K562 (cell line): ENCODE measurements around the gene ATP6V1A. TPM values are rescaled to one million over a fixed set of nuclear protein-coding genes. Genes with fewer than 3 reads are reported as not detected.

Experiments
- BRD9 ChIP-seq: fragments of 450-650 bp; IDR thresholded peaks from 2 replicates; pipeline ENCODE4 v1.6.1; 2018; ENCODE audit warnings: low read depth; ENCODE audit not compliant: partially characterized antibody
- GABPB2 ChIP-seq: fragments of 250-450 bp; sonication (Bioruptor Pico); conservative IDR thresholded peaks from 2 replicates; pipeline ENCODE4 v1.5.1; 2021; ENCODE audit warnings: mild to moderate bottlenecking
- GATAD2B ChIP-seq: fragments of 450-650 bp; IDR thresholded peaks from 2 replicates; pipeline ENCODE4 v1.6.1; 2017; ENCODE audit warnings: mild to moderate bottlenecking, borderline replicate concordance
- GTF3C2 ChIP-seq: IDR thresholded peaks from 3 replicates; pipeline ENCODE4 v1.6.1; 2011; ENCODE audit warnings: borderline replicate concordance, mild to moderate bottlenecking, moderate library complexity; ENCODE audit not compliant: insufficient read length; ENCODE audit errors: extremely low read depth
- NBN ChIP-seq: fragments of 450-650 bp; IDR thresholded peaks from 2 replicates; pipeline ENCODE4 v1.6.1; 2016; ENCODE audit warnings: low read depth, mild to moderate bottlenecking
- NFXL1 ChIP-seq: fragments of 450-650 bp; formaldehyde crosslinking; IDR thresholded peaks from 2 replicates; pipeline ENCODE4 v1.4.0; 2021; ENCODE audit warnings: mild to moderate bottlenecking
- NR2C2 ChIP-seq, 2 experiments: fragments of 200-800 bp in 1 of 2; sonication (Bioruptor generic) in 1 of 2; sonication (generic) in 1 of 2; formaldehyde crosslinking in 1 of 2; IDR thresholded peaks; 2 replicates each; pipeline versions ENCODE4 v1.6.1 to v1.8.0; 2016 to 2022; ENCODE audit warnings: mild to moderate bottlenecking in 1 of 2, missing compliant biosample characterization in 1 of 2, missing genetic modification characterization in 1 of 2, missing genetic modification reagents in 1 of 2
- PBX2 ChIP-seq, 2 experiments: IDR thresholded peaks in 1 of 2; conservative IDR thresholded peaks in 1 of 2; 2 replicates each; pipeline ENCODE4 v1.6.1; 2016; ENCODE audit warnings: low read depth in 2 of 2, mild to moderate bottlenecking in 1 of 2, missing compliant biosample characterization in 1 of 2, missing genetic modification characterization in 1 of 2, moderate library complexity in 1 of 2
- PTRF ChIP-seq: fragments of 450-650 bp; IDR thresholded peaks from 2 replicates; pipeline ENCODE4 v1.6.1; 2016; ENCODE audit warnings: mild to moderate bottlenecking, missing genetic modification characterization, missing compliant biosample characterization
- TEAD1 ChIP-seq, 2 experiments: fragments of 450-650 bp in 1 of 2; sonication (generic) in 1 of 2; formaldehyde crosslinking; IDR thresholded peaks; 2 replicates each; pipeline versions ENCODE4 v1.4.0 to v1.8.0; 2020 to 2022; ENCODE audit warnings: mild to moderate bottlenecking in 2 of 2, missing genetic modification reagents in 1 of 2
- XRCC3 ChIP-seq: fragments of 450-650 bp; IDR thresholded peaks from 2 replicates; pipeline ENCODE4 v1.6.1; 2017; ENCODE audit warnings: mild to moderate bottlenecking, moderate library complexity
- ZNF140 ChIP-seq: fragments of 250-450 bp; sonication (Bioruptor Pico); IDR thresholded peaks from 2 replicates; pipeline ENCODE4 v1.8.0; 2021; ENCODE audit warnings: moderate library complexity, mild to moderate bottlenecking, inconsistent platforms
- ZNF263 ChIP-seq: sonication (generic); formaldehyde crosslinking; IDR thresholded peaks from 2 replicates; pipeline ENCODE4 v1.8.0; 2022; ENCODE audit warnings: mild to moderate bottlenecking, missing genetic modification reagents, borderline replicate concordance
- ZNF589 ChIP-seq: fragments of 200-800 bp; sonication (Bioruptor generic); IDR thresholded peaks from 2 replicates; pipeline ENCODE4 v1.6.1; 2016; ENCODE audit warnings: low read depth, missing genetic modification characterization, missing compliant biosample characterization
- ZNF639 ChIP-seq, 2 experiments: fragments of 200-800 bp in 1 of 2; sonication (Bioruptor generic) in 1 of 2; sonication (generic) in 1 of 2; formaldehyde crosslinking in 1 of 2; IDR thresholded peaks in 1 of 2; conservative IDR thresholded peaks in 1 of 2; 2 replicates each; pipeline versions ENCODE4 v1.5.0 to v1.6.1; 2016 to 2020; ENCODE audit warnings: missing compliant biosample characterization in 1 of 2, missing genetic modification characterization in 1 of 2, missing genetic modification reagents in 1 of 2
- ZNF668 ChIP-seq: fragments of 250-450 bp; sonication (Bioruptor Pico); IDR thresholded peaks from 2 replicates; pipeline ENCODE4 v1.8.0; 2022; ENCODE audit warnings: mild to moderate bottlenecking, inconsistent platforms
- ZNF79 ChIP-seq: fragments of 250-450 bp; sonication (Bioruptor Pico); IDR thresholded peaks from 2 replicates; pipeline ENCODE4 v1.4.0; 2020; ENCODE audit warnings: low read depth, mild to moderate bottlenecking, moderate library complexity
- polyA plus RNA-seq, 8 experiments: library from polyadenylated mRNA; depleted of rRNA in 4 of 8; stranded (reverse) in 5 of 8; unstranded in 3 of 8; fragments of >200 nt; fragmentation: Nextera tagmentation in 2 of 8; fragmentation: Illumina TruSeq in 1 of 8; extraction: Ambion mirVana in 2 of 8; extraction: Trizol in 1 of 8; gene quantifications; 2 replicates each; pipeline versions ENCODE4 v1.2.1 to v1.2.3, GENCODE V29; 2011 to 2014; ENCODE audit warnings: inconsistent platforms in 1 of 8, missing spikeins in 1 of 8
- total RNA-seq, 7 experiments: library from RNA; depleted of rRNA in 6 of 7; stranded (reverse); fragments of >200 nt in 6 of 7; fragmentation: Illumina TruSeq in 2 of 7; extraction: Trizol in 2 of 7; gene quantifications; 2 replicates each; pipeline versions ENCODE4 v1.2.1 to v1.2.3, GENCODE V29; 2011 to 2021; ENCODE audit warnings: low replicate concordance in 1 of 7

Gene ATP6V1A
- total and polyA plus RNA-seq, 9 of the 15 experiments (the other 6 are each of a cell fraction or from before 2014, with no cell fraction given): 23.6 to 57.1 (median 39.9) TPM

GRCh38 chr3:113746548-113747282 is at the start of gene ATP6V1A (continued):
- TF ChIP-seq NFXL1 (CRISPR knock-in tag) (no peak), NBN (0 out of 2 replicates have a peak, but pooled peaks have one; percentile 14), ZNF589 (CRISPR knock-in tag) (no peak), ZNF668 (CRISPR knock-in tag) (no peak), ZNF639 (CRISPR knock-in tag; conservative IDR thresholded peaks at IDR 0.05 in 1 of 2, IDR thresholded peaks at IDR 0.05 in 1 of 2) (peak in 1 of 2 experiments; percentile 73; a peak in 1 of 4 replicates), ZNF263 (CRISPR knock-in tag) (no peak), XRCC3 (no peak), PBX2 (CRISPR knock-in tag; IDR thresholded peaks at IDR 0.05; ENCODE audit: low read depth) (no peak), PBX2 (tag; conservative IDR thresholded peaks at IDR 0.05; ENCODE audit: low read depth) (no peak), ZNF140 (no peak), GTF3C2 (no peak), BRD9 (peak; percentile 17), ZNF79 (CRISPR knock-in tag) (no peak), NR2C2 (CRISPR knock-in tag; IDR thresholded peaks at IDR 0.05) (no peak), NR2C2 (tag; IDR thresholded peaks at IDR 0.05) (peak; percentile 46; the same call in 1 of the 2 replicates), GATAD2B (no peak), PTRF (tag) (no peak), TEAD1 (CRISPR knock-in tag; IDR thresholded peaks at IDR 0.05) (peak in 1 of 2 experiments; percentile 89; a peak in 1 of 4 replicates), GABPB2 (CRISPR knock-in tag) (no peak)
